ENCODE data around the gene NUBPL.
"Not testable (repeated sequence)": the region's sequence is repeated elsewhere in the genome, so short reads cannot be mapped to it uniquely, and the experiment has no call there.

NUBPL gene

GRCh38 chr14:31746326-31746725 is 185.1 kb downstream of the NUBPL start:
- Histone ChIP-seq H3K27ac (ENCODE audit: low read length) (no peak overlapping the region), H3K4me3 (ENCODE audit: low read length) (no peak overlapping the region), H3K36me3 (ENCODE audit: control insufficient read depth, low read depth, low read length) (no peaks in the 10 kb centered on the region), H3K27me3 (ENCODE audit: control insufficient read depth, insufficient read depth, low read length) (no peaks in the 10 kb centered on the region), H3K9me3 (ENCODE audit: control insufficient read depth, low read depth, low read length) (peaks cover 18% of the 10 kb centered on the region), H3K4me1 (ENCODE audit: control insufficient read depth, low read depth, low read length) (no peaks in the 10 kb centered on the region), H3K9ac (ENCODE audit: low read length) (no peak overlapping the region)

- Histone ChIP-seq H3K36me3 (ENCODE audit: control insufficient read depth, low read depth, low read length) (no peaks in the 10 kb centered on the region), H3K9ac (ENCODE audit: low read length) (no peak overlapping the region), H3K27ac (ENCODE audit: low read length) (no peak overlapping the region), H3K4me1 (ENCODE audit: control insufficient read depth, low read depth, low read length) (no peaks in the 10 kb centered on the region), H3K9me3 (ENCODE audit: control insufficient read depth, low read depth, low read length) (peaks cover 18% of the 10 kb centered on the region), H3K27me3 (ENCODE audit: control insufficient read depth, insufficient read depth, low read length) (no peaks in the 10 kb centered on the region), H3K4me3 (ENCODE audit: low read length) (no peak overlapping the region)
Measured at GRCh38 chr14:31749275-31749674, 188.1 kb downstream of the NUBPL start.

GRCh38 chr14:31751047-31751446 is 189.8 kb downstream of the NUBPL start:
- H3K27me3 ChIP-seq (ENCODE audit: control insufficient read depth, insufficient read depth, low read length) = not testable (repeated sequence)

GRCh38 chr14:31752867-31753661 is 191.9 kb downstream of the NUBPL start:
- H3K27me3 ChIP-seq (ENCODE audit: control insufficient read depth, insufficient read depth, low read length) = no peaks in the 10 kb centered on the region
- H3K9me3 ChIP-seq (ENCODE audit: control insufficient read depth, low read depth, low read length) = peaks cover 13% of the 10 kb centered on the region

More at GRCh38 chr14:31751047-31751446, 189.8 kb downstream of the NUBPL start:
- H3K4me1 ChIP-seq (ENCODE audit: control insufficient read depth, low read depth, low read length); H3K27ac ChIP-seq (ENCODE audit: low read length); H3K4me3 ChIP-seq (ENCODE audit: low read length); H3K36me3 ChIP-seq (ENCODE audit: control insufficient read depth, low read depth, low read length); H3K9ac ChIP-seq (ENCODE audit: low read length): not testable (repeated sequence)
- H3K9me3 ChIP-seq (ENCODE audit: control insufficient read depth, low read depth, low read length) = peaks cover 18% of the 10 kb centered on the region

GRCh38 chr14:31758941-31759340 is 197.7 kb downstream of the NUBPL start:
- no peak overlapping the region for H3K27ac ChIP-seq (ENCODE audit: low read length)
- no peaks in the 10 kb centered on the region for H3K9me3 ChIP-seq (ENCODE audit: control insufficient read depth, low read depth, low read length)
- no peaks in the 10 kb centered on the region for H3K36me3 ChIP-seq (ENCODE audit: control insufficient read depth, low read depth, low read length)
- no peak overlapping the region for H3K4me3 ChIP-seq (ENCODE audit: low read length)
- H3K27me3 ChIP-seq (ENCODE audit: control insufficient read depth, insufficient read depth, low read length) = no peaks in the 10 kb centered on the region
- H3K4me1 ChIP-seq (ENCODE audit: control insufficient read depth, low read depth, low read length) = no peaks in the 10 kb centered on the region
- H3K9ac ChIP-seq (ENCODE audit: low read length) = no peak overlapping the region

More at GRCh38 chr14:31752867-31753661, 191.9 kb downstream of the NUBPL start:
- no peak overlapping the region for H3K4me3 ChIP-seq (ENCODE audit: low read length)
- no peak overlapping the region for H3K27ac ChIP-seq (ENCODE audit: low read length)
- no peak overlapping the region for H3K9ac ChIP-seq (ENCODE audit: low read length)
- H3K4me1 ChIP-seq (ENCODE audit: control insufficient read depth, low read depth, low read length) = no peaks in the 10 kb centered on the region
- H3K36me3 ChIP-seq (ENCODE audit: control insufficient read depth, low read depth, low read length) = no peaks in the 10 kb centered on the region

- Histone ChIP-seq H3K9me3 (ENCODE audit: control insufficient read depth, low read depth, low read length) (no peaks in the 10 kb centered on the region), H3K36me3 (ENCODE audit: control insufficient read depth, low read depth, low read length) (no peaks in the 10 kb centered on the region), H3K9ac (ENCODE audit: low read length) (no peak overlapping the region), H3K27ac (ENCODE audit: low read length) (no peak overlapping the region), H3K27me3 (ENCODE audit: control insufficient read depth, insufficient read depth, low read length) (no peaks in the 10 kb centered on the region), H3K4me3 (ENCODE audit: low read length) (no peak overlapping the region), H3K4me1 (ENCODE audit: control insufficient read depth, low read depth, low read length) (no peaks in the 10 kb centered on the region)
Measured at GRCh38 chr14:31760277-31760676, 199.1 kb downstream of the NUBPL start.

- H3K27ac ChIP-seq (ENCODE audit: low read length) = no peak overlapping the region
- no peak overlapping the region for H3K4me3 ChIP-seq (ENCODE audit: low read length)
- H3K27me3 ChIP-seq (ENCODE audit: control insufficient read depth, insufficient read depth, low read length) = no peaks in the 10 kb centered on the region
- H3K4me1 ChIP-seq (ENCODE audit: control insufficient read depth, low read depth, low read length) = no peaks in the 10 kb centered on the region
- no peaks in the 10 kb centered on the region for H3K9me3 ChIP-seq (ENCODE audit: control insufficient read depth, low read depth, low read length)
- no peaks in the 10 kb centered on the region for H3K36me3 ChIP-seq (ENCODE audit: control insufficient read depth, low read depth, low read length)
- no peak overlapping the region for H3K9ac ChIP-seq (ENCODE audit: low read length)
Measured at GRCh38 chr14:31761325-31761724, 200.1 kb downstream of the NUBPL start.

GRCh38 chr14:31763041-31763440 is 201.8 kb downstream of the NUBPL start:
- H3K4me1 ChIP-seq (ENCODE audit: control insufficient read depth, low read depth, low read length) = no peaks in the 10 kb centered on the region
- H3K9me3 ChIP-seq (ENCODE audit: control insufficient read depth, low read depth, low read length) = no peaks in the 10 kb centered on the region
- H3K4me3 ChIP-seq (ENCODE audit: low read length) = no peak overlapping the region
- H3K36me3 ChIP-seq (ENCODE audit: control insufficient read depth, low read depth, low read length) = no peaks in the 10 kb centered on the region
- no peaks in the 10 kb centered on the region for H3K27me3 ChIP-seq (ENCODE audit: control insufficient read depth, insufficient read depth, low read length)
- no peak overlapping the region for H3K27ac ChIP-seq (ENCODE audit: low read length)
- no peak overlapping the region for H3K9ac ChIP-seq (ENCODE audit: low read length)

- Histone ChIP-seq H3K4me3 (ENCODE audit: low read length) (no peak overlapping the region), H3K4me1 (ENCODE audit: control insufficient read depth, low read depth, low read length) (no peaks in the 10 kb centered on the region), H3K9ac (ENCODE audit: low read length) (no peak overlapping the region), H3K27me3 (ENCODE audit: control insufficient read depth, insufficient read depth, low read length) (no peaks in the 10 kb centered on the region), H3K9me3 (ENCODE audit: control insufficient read depth, low read depth, low read length) (no peaks in the 10 kb centered on the region), H3K36me3 (ENCODE audit: control insufficient read depth, low read depth, low read length) (no peaks in the 10 kb centered on the region), H3K27ac (ENCODE audit: low read length) (no peak overlapping the region)
Measured at GRCh38 chr14:31766315-31766892, 205.2 kb downstream of the NUBPL start.

- no peaks in the 10 kb centered on the region for H3K27me3 ChIP-seq (ENCODE audit: control insufficient read depth, insufficient read depth, low read length)
- no peaks in the 10 kb centered on the region for H3K36me3 ChIP-seq (ENCODE audit: control insufficient read depth, low read depth, low read length)
- no peak overlapping the region for H3K27ac ChIP-seq (ENCODE audit: low read length)
- no peak overlapping the region for H3K9ac ChIP-seq (ENCODE audit: low read length)
- no peak overlapping the region for H3K4me3 ChIP-seq (ENCODE audit: low read length)
- no peaks in the 10 kb centered on the region for H3K9me3 ChIP-seq (ENCODE audit: control insufficient read depth, low read depth, low read length)
- no peaks in the 10 kb centered on the region for H3K4me1 ChIP-seq (ENCODE audit: control insufficient read depth, low read depth, low read length)
Measured at GRCh38 chr14:31768355-31768754, 207.2 kb downstream of the NUBPL start.

GRCh38 chr14:31770271-31770670 is 209.1 kb downstream of the NUBPL start:
- no peak overlapping the region for H3K4me3 ChIP-seq (ENCODE audit: low read length)
- H3K27ac ChIP-seq (ENCODE audit: low read length) = no peak overlapping the region
- H3K9ac ChIP-seq (ENCODE audit: low read length) = no peak overlapping the region
- no peaks in the 10 kb centered on the region for H3K9me3 ChIP-seq (ENCODE audit: control insufficient read depth, low read depth, low read length)
- no peaks in the 10 kb centered on the region for H3K4me1 ChIP-seq (ENCODE audit: control insufficient read depth, low read depth, low read length)
- no peaks in the 10 kb centered on the region for H3K27me3 ChIP-seq (ENCODE audit: control insufficient read depth, insufficient read depth, low read length)
- H3K36me3 ChIP-seq (ENCODE audit: control insufficient read depth, low read depth, low read length) = no peaks in the 10 kb centered on the region

GRCh38 chr14:31774567-31774966 is 213.4 kb downstream of the NUBPL start:
- Histone ChIP-seq H3K4me1 (ENCODE audit: control insufficient read depth, low read depth, low read length) (no peaks in the 10 kb centered on the region), H3K9ac (ENCODE audit: low read length) (no peak overlapping the region), H3K27ac (ENCODE audit: low read length) (no peak overlapping the region), H3K4me3 (ENCODE audit: low read length) (no peak overlapping the region), H3K9me3 (ENCODE audit: control insufficient read depth, low read depth, low read length) (peaks cover 10% of the 10 kb centered on the region), H3K27me3 (ENCODE audit: control insufficient read depth, insufficient read depth, low read length) (no peaks in the 10 kb centered on the region), H3K36me3 (ENCODE audit: control insufficient read depth, low read depth, low read length) (no peaks in the 10 kb centered on the region)
